GM21515 (cell line): ENCODE results near the gene CKM.
"Not testable (repeated sequence)": the region's sequence is repeated elsewhere in the genome, so short reads cannot be mapped to it uniquely, and the experiment has no call there.

Source experiments
- ATAC-seq: cut with Tn5 transposase; IDR thresholded peaks from one replicate; pipeline ENCODE4 v1.9.1; 2021; ENCODE audit not compliant: unreplicated experiment

CKM gene

GRCh38 chr19:45294291-45295029, 28.2 kb downstream of the CKM start:
- no peak for ATAC-seq

- ATAC-seq: no peak
Measured at GRCh38 chr19:45293682-45294081, 29.0 kb downstream of the CKM start.

- no peak for ATAC-seq
Measured at GRCh38 chr19:45291834-45292233, 30.8 kb downstream of the CKM start.

GRCh38 chr19:45290381-45290931, 32.2 kb downstream of the CKM start:
- ATAC-seq: no peak

GRCh38 chr19:45283443-45284033, 39.1 kb downstream of the CKM start:
- ATAC-seq: no peak

GRCh38 chr19:45280471-45280961, 42.2 kb downstream of the CKM start:
- no peak for ATAC-seq

- no peak for ATAC-seq
Measured at GRCh38 chr19:45279587-45280192, 43.0 kb downstream of the CKM start.

GRCh38 chr19:45278087-45278486, 44.6 kb downstream of the CKM start:
- ATAC-seq: no peak

- no peak for ATAC-seq
Measured at GRCh38 chr19:45276284-45276687, 46.4 kb downstream of the CKM start.

- ATAC-seq: no peak
Measured at GRCh38 chr19:45275370-45275971, 47.2 kb downstream of the CKM start.

GRCh38 chr19:45273521-45273855, 49.2 kb downstream of the CKM start:
- no peak for ATAC-seq

- no peak for ATAC-seq
Measured at GRCh38 chr19:45271735-45272108, 51.0 kb downstream of the CKM start.

- no peak for ATAC-seq
Measured at GRCh38 chr19:45271098-45271734, 51.5 kb downstream of the CKM start.

- not testable (repeated sequence) for ATAC-seq
Measured at GRCh38 chr19:45269939-45270338, 52.7 kb downstream of the CKM start.

GRCh38 chr19:45267296-45267695, 55.4 kb downstream of the CKM start:
- ATAC-seq: no peak

- no peak for ATAC-seq
Measured at GRCh38 chr19:45265375-45265774, 57.3 kb downstream of the CKM start.

- no peak for ATAC-seq
Measured at GRCh38 chr19:45264781-45265317, 57.8 kb downstream of the CKM start.

- ATAC-seq: no peak
Measured at GRCh38 chr19:45263013-45263412, 59.7 kb downstream of the CKM start.

GRCh38 chr19:45262570-45262969, 60.1 kb downstream of the CKM start:
- no peak for ATAC-seq

- ATAC-seq: no peak
Measured at GRCh38 chr19:45258862-45259261, 63.8 kb downstream of the CKM start.

GRCh38 chr19:45256836-45257235, 65.8 kb downstream of the CKM start:
- no peak for ATAC-seq
